Ishikawa (cell line): ENCODE results near the gene CDC20.

Source experiments
- EP300 ChIP-seq: IDR thresholded peaks from 2 replicates; pipeline ENCODE4 v1.6.1; 2012; ENCODE audit warnings: borderline replicate concordance
- TF ChIP-seq, protein P1 (sequence below): IDR thresholded peaks from 2 replicates; pipeline ENCODE4 v1.6.1; 2012

GRCh38 chr1:43318831-43319230 lies 40.0 kb upstream of the CDC20 start:
- no peak for TF ChIP-seq EP300
- TF ChIP-seq, protein P1, sequence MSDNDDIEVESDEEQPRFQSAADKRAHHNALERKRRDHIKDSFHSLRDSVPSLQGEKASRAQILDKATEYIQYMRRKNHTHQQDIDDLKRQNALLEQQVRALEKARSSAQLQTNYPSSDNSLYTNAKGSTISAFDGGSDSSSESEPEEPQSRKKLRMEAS, result no peak
